ENCODE data around the gene SLC25A2.

Gene SLC25A2

DNA sequence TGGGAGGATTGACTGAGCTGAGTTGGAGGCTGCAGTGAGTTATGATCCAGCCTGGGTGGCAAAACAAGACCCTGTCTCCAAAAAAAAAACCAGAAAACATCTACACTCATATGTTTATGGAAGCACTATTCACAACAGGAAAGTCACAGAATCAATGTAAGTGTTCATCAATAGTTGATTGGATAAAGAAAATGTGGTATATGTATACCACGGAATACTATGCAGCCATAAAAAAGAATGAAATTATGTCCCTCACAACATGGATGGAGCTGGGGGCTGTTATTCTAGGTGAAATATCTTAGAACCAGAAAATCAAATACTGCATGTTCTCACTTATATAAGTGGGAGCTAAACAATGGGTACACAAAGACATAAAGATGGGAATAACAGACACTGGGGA lies 2.8 kb upstream of the SLC25A2 start:
- no peak for DNase-seq

DNA sequence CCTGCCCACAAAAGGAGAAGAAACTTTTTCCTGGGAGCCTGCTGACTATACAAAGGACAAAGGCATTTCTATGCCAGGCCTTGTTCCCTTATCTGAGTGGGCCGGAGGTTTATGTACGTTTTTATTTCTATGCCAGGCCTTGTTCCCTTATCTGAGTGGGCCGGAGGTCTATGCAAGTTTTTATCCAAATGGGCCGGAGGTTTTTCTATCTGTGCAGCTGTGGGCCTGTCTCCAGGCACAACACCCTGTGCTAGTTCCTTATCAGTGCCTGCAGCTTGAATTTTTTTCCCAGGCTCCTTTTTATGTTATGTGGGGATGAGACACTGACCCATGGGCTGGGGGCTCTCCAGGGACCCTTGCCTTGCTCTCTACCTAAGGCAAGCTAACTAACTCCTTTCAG lies 5.5 kb downstream of the SLC25A2 start:
- DNase-seq: no peak

DNA sequence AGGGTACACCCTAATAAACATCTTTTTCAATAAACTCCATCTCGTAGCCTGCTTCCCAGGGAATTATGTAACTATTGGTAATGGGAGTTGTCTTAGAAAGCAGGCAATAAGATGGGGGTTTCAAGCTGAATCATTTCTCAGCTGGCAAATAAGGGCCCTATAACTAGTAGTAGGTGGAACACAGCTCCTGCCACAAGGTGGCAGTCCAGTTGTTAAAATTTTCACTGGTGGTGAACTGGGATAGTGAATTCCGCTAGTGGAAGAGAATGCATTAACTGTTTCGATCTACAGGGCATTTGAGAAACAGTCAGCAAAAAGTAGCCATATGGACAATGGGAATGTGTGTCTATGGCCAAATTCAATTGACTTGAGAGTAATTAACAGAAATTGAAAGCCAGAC lies 30.9 kb downstream of the SLC25A2 start:
- DNase-seq: no peak

DNA sequence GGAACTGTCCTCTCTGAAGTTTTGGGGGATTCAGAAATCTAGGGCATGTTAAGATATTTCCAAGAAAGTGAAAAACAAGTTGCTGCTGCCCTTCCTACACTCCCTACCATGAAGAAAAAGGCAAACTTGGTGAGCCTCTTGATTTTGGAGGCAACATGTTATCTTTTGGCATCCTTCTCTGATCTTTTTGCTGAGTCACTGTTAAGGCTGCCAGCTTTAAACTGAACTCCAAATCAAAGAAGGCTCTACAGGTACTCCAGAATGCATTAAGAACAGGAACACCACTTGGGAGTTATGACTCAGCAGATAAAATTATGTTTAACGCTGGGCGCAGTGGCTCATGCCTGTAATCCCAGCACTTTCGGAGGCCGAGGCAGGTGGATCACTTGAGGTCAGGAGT lies 34.7 kb downstream of the SLC25A2 start:
- DNase-seq: no peak

DNA sequence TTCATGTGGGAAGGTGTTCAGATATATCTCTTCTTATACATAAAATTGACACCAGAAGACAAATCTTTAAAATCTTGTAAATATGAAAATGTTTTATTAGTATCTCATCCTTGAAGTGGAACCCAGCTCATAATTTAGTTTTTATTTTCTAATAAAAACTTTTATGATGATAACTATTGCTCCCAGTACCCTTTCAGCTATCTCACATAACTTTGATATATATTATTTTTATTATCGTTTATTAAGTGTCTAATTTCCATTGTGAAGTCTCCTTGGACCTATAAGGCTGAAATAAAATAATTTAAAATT lies 42.7 kb downstream of the SLC25A2 start:
- DNase-seq: no peak

DNA sequence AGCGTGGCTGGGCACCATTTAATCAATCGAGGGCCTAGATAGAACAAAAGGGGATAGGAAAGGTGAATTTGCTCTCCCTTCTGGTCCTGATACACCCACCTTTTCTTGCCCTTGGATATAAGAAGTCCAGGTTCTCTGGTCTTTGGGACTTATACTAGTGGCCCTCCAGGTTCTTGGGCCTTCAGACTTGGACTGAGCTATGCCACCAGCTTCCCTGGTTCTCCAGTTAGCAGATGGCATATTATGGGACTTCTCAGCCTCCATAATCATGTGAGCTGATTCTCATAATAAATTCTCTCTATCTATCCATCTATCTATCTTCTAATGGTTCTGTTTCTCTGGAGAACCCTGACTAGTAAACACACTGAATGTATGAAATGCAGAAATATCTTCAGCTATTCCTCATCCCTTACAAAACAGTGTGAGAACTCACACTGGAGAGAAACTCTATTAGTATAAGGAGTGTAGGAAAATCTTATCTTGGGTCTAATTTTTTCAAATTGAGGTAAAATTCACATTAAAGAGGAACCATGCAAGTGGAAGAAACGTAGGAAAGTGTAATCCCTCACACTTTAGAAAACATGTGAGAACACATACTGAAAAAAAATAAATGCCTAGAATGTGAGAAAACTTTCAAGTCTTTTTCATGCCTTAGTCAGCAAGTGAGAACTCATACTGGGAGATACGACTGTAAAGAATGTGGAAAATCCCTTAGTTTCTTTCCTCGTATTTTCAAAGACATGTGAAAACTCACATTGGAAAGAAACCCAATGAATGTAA lies 43.2 kb downstream of the SLC25A2 start:
- no peak for DNase-seq

GRCh38 chr5:141258948-141259347 lies 44.9 kb downstream of the SLC25A2 start:
- DNase-seq: no peak

DNA sequence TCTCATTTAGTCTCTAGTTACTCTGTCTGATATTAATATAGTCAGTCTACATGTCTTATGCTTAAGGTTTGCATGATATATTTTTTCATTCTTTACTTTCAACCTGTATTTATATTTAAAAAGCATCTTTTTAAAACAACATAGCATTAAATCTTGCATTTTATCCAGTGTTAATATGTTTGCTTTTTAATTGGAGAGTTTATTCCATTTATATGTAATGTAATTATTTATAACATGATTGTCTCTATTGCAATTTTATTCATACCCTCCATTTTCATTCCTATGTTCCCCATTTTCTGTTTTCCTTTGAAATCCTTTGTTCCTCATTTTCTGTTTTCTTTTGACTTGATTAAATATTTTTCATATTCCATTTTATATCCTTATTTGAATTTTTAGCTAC lies 45.4 kb downstream of the SLC25A2 start:
- no peak for DNase-seq
